Upper lobe of right lung (tissue), 1 donor: ENCODE data around the gene ATP5F1B. TPM values are rescaled to one million over a fixed set of nuclear protein-coding genes. Genes with fewer than 3 reads are reported as not detected.

ENCODE experiments used
- ATAC-seq: fragments of 200-7000 bp; cut with Tn5 transposase; one replicate; pipeline ENCODE4 v1.9.1; 2020; ENCODE audit warnings: mild to moderate bottlenecking, moderate library complexity
- DNase-seq: peaks from one replicate; pipeline ENCODE4 v3.0.0-alpha.2; 2020
- H3K27ac ChIP-seq: fragments of 200-600 bp; one replicate; pipeline ENCODE4 v1.8.0; 2022
- H3K27me3 ChIP-seq: fragments of 200-600 bp; one replicate; pipeline ENCODE4 v1.8.0; 2022; ENCODE audit warnings: mild to moderate bottlenecking
- H3K36me3 ChIP-seq: fragments of 200-600 bp; one replicate; pipeline ENCODE4 v1.8.0; 2022
- H3K4me1 ChIP-seq: fragments of 200-600 bp; one replicate; pipeline ENCODE4 v1.8.0; 2022
- H3K4me3 ChIP-seq: fragments of 200-600 bp; one replicate; pipeline ENCODE4 v1.8.0; 2022; ENCODE audit warnings: mild to moderate bottlenecking
- H3K9me3 ChIP-seq: fragments of 200-600 bp; one replicate; pipeline ENCODE4 v1.8.0; 2022
- CTCF ChIP-seq: fragments of 200-600 bp; IDR thresholded peaks from one replicate; pipeline ENCODE4 v1.8.0; 2022; ENCODE audit warnings: antibody characterized with exemption
- intact Hi-C: fragments of 100-400 bp; cut with DNase I; formaldehyde crosslinking; loops from one replicate; pipeline ENCODE4 v1.11.0; 2022
- total RNA-seq: library from RNA; stranded (reverse); fragmentation: NEBNext Ultra II Directional; extraction: Animal tissue kit (Norgen Biotek cat#: 25700); gene quantifications from one replicate; pipeline ENCODE4 v1.2.1, GENCODE V29; 2021
- donor health status: DM: no; HTN: yes; CAD: no; lungs with severe emphysema.

ATP5F1B gene
- total RNA-seq, 1 donor from 2014 or later = 338 TPM

GRCh38 chr12:56631790-56632700 is 13.7 kb downstream of the ATP5F1B start:
- H3K27ac ChIP-seq = peak overlapping the region; percentile 60
- peak; percentile 91 for DNase-seq
- ATAC-seq = peak; percentile 50
- peak overlapping the region; percentile 26 for H3K4me3 ChIP-seq
- H3K27me3 ChIP-seq = no peaks in the 10 kb centered on the region
- peaks cover 52% of the 10 kb centered on the region for H3K4me1 ChIP-seq
- TF ChIP-seq CTCF = no peak
- no peaks in the 10 kb centered on the region for H3K9me3 ChIP-seq
- intact Hi-C loops = no loop called here
- H3K36me3 ChIP-seq = peaks cover 7% of the 10 kb centered on the region

GRCh38 chr12:56630180-56630632 is 15.6 kb downstream of the ATP5F1B start, which contains the start of gene BAZ2A:
Gene BAZ2A, minus strand, starts transcription at chr12:56630326. Its CDS starts 12,796 bp downstream, at chr12:56617530.
- Histone ChIP-seq H3K27ac (peak within 1 kb of the TSS; percentile 90), H3K9me3 (no peaks in the 10 kb centered on the region), H3K4me3 (peak within 1 kb of the TSS; percentile 98), H3K27me3 (no peaks in the 10 kb centered on the region), H3K36me3 (peaks cover 18% of the 10 kb centered on the region), H3K4me1 (peaks cover 54% of the 10 kb centered on the region)
- intact Hi-C loops = no loop called here
- TF ChIP-seq CTCF = no peak
- DNase-seq (peak; percentile 94), ATAC-seq (peak; percentile 89)

GRCh38 chr12:56629459-56630179 is 16.2 kb downstream of the ATP5F1B start:
- H3K4me3 ChIP-seq = peak overlapping the region; percentile 98
- TF ChIP-seq CTCF = no peak
- DNase-seq (peak; percentile 72), ATAC-seq (peak; percentile 37)
- H3K27me3 ChIP-seq = no peaks in the 10 kb centered on the region
- peak overlapping the region; percentile 90 for H3K27ac ChIP-seq
- H3K4me1 ChIP-seq = peaks cover 54% of the 10 kb centered on the region
- no peaks in the 10 kb centered on the region for H3K9me3 ChIP-seq
- intact Hi-C loops = no loop called here
- peaks cover 18% of the 10 kb centered on the region for H3K36me3 ChIP-seq

GRCh38 chr12:56628671-56629458 is 16.9 kb downstream of the ATP5F1B start:
- DNase-seq (peak; percentile 82), ATAC-seq (peak; percentile 27)
- TF ChIP-seq CTCF = no peak
- Histone ChIP-seq H3K27me3 (no peaks in the 10 kb centered on the region), H3K9me3 (no peaks in the 10 kb centered on the region), H3K36me3 (peaks cover 18% of the 10 kb centered on the region), H3K4me1 (peaks cover 51% of the 10 kb centered on the region), H3K27ac (peak overlapping the region; percentile 90), H3K4me3 (peak overlapping the region; percentile 98)
- intact Hi-C loops = no loop called here

- Histone ChIP-seq H3K27me3 (no peaks in the 10 kb centered on the region), H3K9me3 (no peaks in the 10 kb centered on the region), H3K4me3 (no peak overlapping the region), H3K4me1 (peaks cover 36% of the 10 kb centered on the region), H3K36me3 (peaks cover 30% of the 10 kb centered on the region), H3K27ac (no peak overlapping the region)
- TF ChIP-seq CTCF = no peak
- ATAC-seq = no peak
- DNase-seq = no peak
- intact Hi-C loops = no loop called here
These were observed 19.1 kb downstream of the ATP5F1B start for GRCh38 chr12:56626701-56627100.
